Body of pancreas (tissue), 4 donors: ENCODE results near the gene SGMS1. TPM values are rescaled to one million over a fixed set of nuclear protein-coding genes. Genes with fewer than 3 reads are reported as not detected.
"Not testable (repeated sequence)": the region's sequence is repeated elsewhere in the genome, so short reads cannot be mapped to it uniquely, and the experiment has no call there.

Experiments used
- ATAC-seq: fragments of 150-250 bp; one replicate; pipeline ENCODE4 v1.9.1; 2016
- DNase-seq, 4 donors: peaks; one replicate each; pipeline ENCODE4 v3.0.0-alpha.2; 2019
- H3K27ac ChIP-seq, 4 donors: fragments of 200-600 bp; sonication (generic); 1 replicate in 3 of 4; 2 replicates in 1 of 4; pipeline versions ENCODE4 v1.5.1 to v1.6.1; 2016 to 2019; ENCODE audit warnings: mild to moderate bottlenecking in 1 of 4, mixed read lengths in 1 of 4, moderate library complexity in 1 of 4
- H3K27me3 ChIP-seq, 2 donors: fragments of 200-600 bp; sonication (generic); one replicate each; pipeline ENCODE4 v1.6.0; 2016; ENCODE audit warnings: mild to moderate bottlenecking in 1 of 2
- H3K36me3 ChIP-seq, 2 donors: fragments of 200-600 bp; sonication (generic); replicated peaks in 1 of 2; 2 replicates each; pipeline ENCODE4 v1.5.1; 2016; ENCODE audit warnings: low read depth in 2 of 2; ENCODE audit not compliant: insufficient read depth in 1 of 2
- H3K4me1 ChIP-seq: fragments of 200-600 bp; sonication (generic); one replicate; pipeline ENCODE4 v1.6.0; 2016
- H3K4me3 ChIP-seq, 2 donors: fragments of 200-600 bp; sonication (generic); 1 replicate in 1 of 2; 2 replicates in 1 of 2; pipeline ENCODE4 v1.5.1; 2016 to 2019
- H3K9me3 ChIP-seq, 3 donors: fragments of 200-600 bp; sonication (generic); 1 replicate in 2 of 3; 2 replicates in 1 of 3; pipeline ENCODE4 v1.5.1; 2016
- CTCF ChIP-seq, 7 experiments: fragments of 450-650 bp in 4 of 7; fragments of 200-600 bp in 3 of 7; sonication (generic) in 3 of 7; IDR thresholded peaks; one replicate each; pipeline ENCODE4 v1.5.1; 2016 to 2019; ENCODE audit warnings: antibody characterized with exemption in 7 of 7
- POLR2A ChIP-seq, 3 donors: fragments of 450-650 bp; IDR thresholded peaks; one replicate each; pipeline ENCODE4 v1.6.1; 2016; ENCODE audit warnings: antibody characterized with exemption in 3 of 3, mild to moderate bottlenecking in 2 of 3
- WGBS, 2 donors: methylation state at CpG; one replicate each; pipeline ENCODE4 v1.1.5; 2017; 5-methylcytosine and 5-hydroxymethylcytosine counted together
- intact Hi-C: fragments of 100-400 bp; cut with DNase I; formaldehyde crosslinking; loops from one replicate; pipeline ENCODE4 v1.15.1; 2023
- total RNA-seq, 2 donors: library from RNA; depleted of rRNA; stranded (reverse); fragments of >200 nt; gene quantifications; one replicate each; pipeline ENCODE4 v1.1.0, GENCODE V29; 2016

SGMS1 gene
- total RNA-seq, 2 donors from 2014 or later: 46.2 to 68.9 TPM

- H3K27me3 ChIP-seq: no peaks in the 10 kb centered on the region
- 90 to 97% methylated on average over 5 of the region's 5 CpGs for WGBS, 2 donors
- no peak overlapping the region for H3K27ac ChIP-seq
- no peak for DNase-seq
- no peak for TF ChIP-seq CTCF (IDR thresholded peaks at IDR 0.05)
- TF ChIP-seq POLR2A (IDR thresholded peaks at IDR 0.05): no peak
- intact Hi-C loops: no loop called here
- no peak for ATAC-seq
- H3K36me3 ChIP-seq: no peaks in the 10 kb centered on the region
- no peaks in the 10 kb centered on the region for H3K9me3 ChIP-seq
- H3K4me3 ChIP-seq: no peak overlapping the region
- H3K4me1 ChIP-seq: no peaks in the 10 kb centered on the region
Observed at GRCh38 chr10:50490241-50490640, 133.5 kb downstream of the SGMS1 start.

- DNase-seq, H3K4me3 ChIP-seq, ATAC-seq, H3K4me1 ChIP-seq, H3K36me3 ChIP-seq, H3K27ac ChIP-seq, H3K27me3 ChIP-seq, H3K9me3 ChIP-seq, intact Hi-C loops: not testable (repeated sequence)
- WGBS, 2 donors: 77 to 90% methylated on average over 1 of the region's 1 CpG
Observed at GRCh38 chr10:50484550-50484949, 139.2 kb downstream of the SGMS1 start.

- Histone ChIP-seq H3K36me3 (no peaks in the 10 kb centered on the region), H3K27me3 (no peaks in the 10 kb centered on the region), H3K4me1 (no peaks in the 10 kb centered on the region), H3K4me3 (no peak overlapping the region), H3K9me3 (no peaks in the 10 kb centered on the region), H3K27ac (no peak overlapping the region)
- intact Hi-C loops: no loop called here
- TF ChIP-seq CTCF (IDR thresholded peaks at IDR 0.05): no peak
- TF ChIP-seq POLR2A (IDR thresholded peaks at IDR 0.05): no peak
- DNase-seq (no peak), ATAC-seq (no peak)
- WGBS, 2 donors: 84% methylated on average over 7 to 9 of the region's 9 CpGs
Observed at GRCh38 chr10:50480054-50481007, 143.4 kb downstream of the SGMS1 start.

GRCh38 chr10:50477287-50478203 lies 146.2 kb downstream of the SGMS1 start:
- H3K27me3 ChIP-seq: no peaks in the 10 kb centered on the region
- intact Hi-C loops: no loop called here
- H3K27ac ChIP-seq: no peak overlapping the region
- no peak for TF ChIP-seq POLR2A (IDR thresholded peaks at IDR 0.05)
- no peak for TF ChIP-seq CTCF (IDR thresholded peaks at IDR 0.05)
- WGBS, 2 donors: 85 to 95% methylated on average over 4 of the region's 4 CpGs
- H3K9me3 ChIP-seq: no peaks in the 10 kb centered on the region
- ATAC-seq: no peak
- DNase-seq: no peak
- peaks cover 8% of the 10 kb centered on the region for H3K4me1 ChIP-seq
- no peaks in the 10 kb centered on the region for H3K36me3 ChIP-seq
- no peak overlapping the region for H3K4me3 ChIP-seq

- no peak for ATAC-seq
- DNase-seq: no peak
- no peaks in the 10 kb centered on the region for H3K9me3 ChIP-seq
- no peak overlapping the region for H3K4me3 ChIP-seq
- no peaks in the 10 kb centered on the region for H3K27me3 ChIP-seq
- WGBS, 2 donors: 97 to 98% methylated on average over 2 of the region's 2 CpGs
- H3K27ac ChIP-seq: no peak overlapping the region
- no peak for TF ChIP-seq CTCF (IDR thresholded peaks at IDR 0.05)
- no peak for TF ChIP-seq POLR2A (IDR thresholded peaks at IDR 0.05)
- no peaks in the 10 kb centered on the region for H3K36me3 ChIP-seq
- intact Hi-C loops: no loop called here
- H3K4me1 ChIP-seq: peaks cover 35% of the 10 kb centered on the region
Observed at GRCh38 chr10:50473756-50474155, 150.0 kb downstream of the SGMS1 start.
